K562 treated with DMSO at 1 percent for 24 hours (cell line): ENCODE data around the gene REC8. TPM values are rescaled to one million over a fixed set of nuclear protein-coding genes. Genes with fewer than 3 reads are reported as not detected.

ENCODE experiments used
- total RNA-seq: library from RNA; unstranded; fragments of 300-600 nt; gene quantifications from 2 replicates; pipeline ENCODE4 v1.2.3, GENCODE V29; 2022; ENCODE audit warnings: low read depth; ENCODE audit not compliant: insufficient read depth

Gene REC8
- 1.7 and 2.6 TPM in 2 replicates for total RNA-seq

GRCh38 chr14:24171422-24172260 lies at the start of gene REC8:
Gene REC8, plus strand, starts transcription at chr14:24172080. Its CDS starts 473 bp downstream, at chr14:24172553.

GRCh38 chr14:24130380-24130716 lies 41.5 kb upstream of the REC8 start, which contains the start of gene FITM1:
Gene FITM1, plus strand, starts transcription at chr14:24130659. Its CDS starts 905 bp downstream, at chr14:24131564.

GRCh38 chr14:24135834-24136683 lies 35.8 kb upstream of the REC8 start, which contains the start of gene PSME1:
Gene PSME1, plus strand, starts transcription at chr14:24136194. Its CDS starts 69 bp downstream, at chr14:24136263.

GRCh38 chr14:24141097-24141880 lies 30.6 kb upstream of the REC8 start, which contains the start of gene EMC9:
Gene EMC9, minus strand, starts transcription at chr14:24141591. Its CDS starts 287 bp downstream, at chr14:24141304.

GRCh38 chr14:24146453-24146977 lies 25.4 kb upstream of the REC8 start, which contains the start of gene PSME2:
Gene PSME2, minus strand, starts transcription at chr14:24146610. Its CDS starts 29 bp downstream, at chr14:24146581.

GRCh38 chr14:24146978-24147760 lies 24.7 kb upstream of the REC8 start, which contains the start of gene RNF31:
Gene RNF31, plus strand, starts transcription at chr14:24147498. Its CDS starts 201 bp downstream, at chr14:24147699.

GRCh38 chr14:24160850-24161804 lies 10.8 kb upstream of the REC8 start, which contains the start of gene IRF9:
Gene IRF9, plus strand, starts transcription at chr14:24161265. Its CDS starts 880 bp downstream, at chr14:24162145.

GRCh38 chr14:24188251-24189058 lies 16.6 kb downstream of the REC8 start, which contains the start of gene IPO4:
Gene IPO4, minus strand, starts transcription at chr14:24188816. Its CDS starts 29 bp downstream, at chr14:24188787.

GRCh38 chr14:24195186-24196070 lies 23.5 kb downstream of the REC8 start, which contains the start of gene TM9SF1:
Gene TM9SF1, minus strand, starts transcription at chr14:24195441. Its CDS starts 422 bp downstream, at chr14:24195019.

GRCh38 chr14:24212924-24213865 lies 41.3 kb downstream of the REC8 start, which contains the start of gene CHMP4A:
Gene CHMP4A, minus strand, starts transcription at chr14:24213488. Its CDS starts 49 bp downstream, at chr14:24213439.

GRCh38 chr14:24215495-24216344 lies 43.8 kb downstream of the REC8 start, which contains the start of gene MDP1:
Gene MDP1, minus strand, starts transcription at chr14:24216066. Its CDS starts 111 bp downstream, at chr14:24215955.

